ENCODE data around the gene AKAP17A. TPM values are rescaled to one million over a fixed set of nuclear protein-coding genes. Genes with fewer than 3 reads are reported as not detected.

Gene AKAP17A
- total RNA-seq, 4 donors from 2014 or later: 56.7 to 82.6 (median 63.1) TPM

DNA sequence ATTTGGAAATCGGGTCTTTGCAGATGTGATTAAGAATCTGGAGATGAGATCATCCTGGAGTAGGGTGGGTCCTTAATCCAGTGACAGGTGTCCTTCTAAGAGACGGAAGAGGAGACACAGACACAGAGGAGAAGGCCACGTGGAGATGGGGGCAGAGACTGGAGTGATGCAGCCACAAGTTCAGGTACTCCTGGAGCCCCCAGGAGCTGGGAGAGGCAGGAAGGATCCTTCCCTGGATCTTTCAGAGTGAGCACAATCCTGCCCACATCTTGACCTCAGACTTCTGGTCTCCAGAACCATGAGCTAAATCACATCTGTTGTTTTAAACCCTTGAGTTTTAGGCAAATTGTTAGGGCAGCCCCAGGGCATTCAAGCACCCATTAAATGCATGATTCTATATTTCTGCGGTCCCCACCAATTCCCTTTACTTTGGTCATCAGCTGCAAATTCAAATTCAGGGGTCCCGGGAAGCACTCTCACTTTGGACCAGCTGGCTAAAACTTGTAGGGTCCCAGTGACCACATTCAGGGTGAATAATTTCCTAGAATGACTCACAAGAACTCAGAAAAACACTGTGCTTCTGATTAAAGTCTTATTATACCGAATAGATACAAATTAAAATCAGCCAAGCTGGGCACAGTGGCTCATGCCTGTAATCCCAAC is 12.8 kb upstream of the AKAP17A start:
- no peak for DNase-seq
- TF ChIP-seq, protein P1, sequence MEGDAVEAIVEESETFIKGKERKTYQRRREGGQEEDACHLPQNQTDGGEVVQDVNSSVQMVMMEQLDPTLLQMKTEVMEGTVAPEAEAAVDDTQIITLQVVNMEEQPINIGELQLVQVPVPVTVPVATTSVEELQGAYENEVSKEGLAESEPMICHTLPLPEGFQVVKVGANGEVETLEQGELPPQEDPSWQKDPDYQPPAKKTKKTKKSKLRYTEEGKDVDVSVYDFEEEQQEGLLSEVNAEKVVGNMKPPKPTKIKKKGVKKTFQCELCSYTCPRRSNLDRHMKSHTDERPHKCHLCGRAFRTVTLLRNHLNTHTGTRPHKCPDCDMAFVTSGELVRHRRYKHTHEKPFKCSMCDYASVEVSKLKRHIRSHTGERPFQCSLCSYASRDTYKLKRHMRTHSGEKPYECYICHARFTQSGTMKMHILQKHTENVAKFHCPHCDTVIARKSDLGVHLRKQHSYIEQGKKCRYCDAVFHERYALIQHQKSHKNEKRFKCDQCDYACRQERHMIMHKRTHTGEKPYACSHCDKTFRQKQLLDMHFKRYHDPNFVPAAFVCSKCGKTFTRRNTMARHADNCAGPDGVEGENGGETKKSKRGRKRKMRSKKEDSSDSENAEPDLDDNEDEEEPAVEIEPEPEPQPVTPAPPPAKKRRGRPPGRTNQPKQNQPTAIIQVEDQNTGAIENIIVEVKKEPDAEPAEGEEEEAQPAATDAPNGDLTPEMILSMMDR (IDR thresholded peaks at IDR 0.05): no peak
- no peak for TF ChIP-seq POLR2A (IDR thresholded peaks at IDR 0.05)
- intact Hi-C loops (cut with DNase I): loop anchor here (5.0 kb wide), 1 partner anchor 121 kb away; no protein-coding TSS in a partner anchor
- Histone ChIP-seq H3K27ac (no peak overlapping the region), H3K4me1 (no peaks in the 10 kb centered on the region), H3K9me3 (no peaks in the 10 kb centered on the region), H3K4me3 (replicated peaks in 1 of 3) (no peak overlapping the region), H3K27me3 (no peaks in the 10 kb centered on the region), H3K36me3 (no peaks in the 10 kb centered on the region)
- WGBS, 2 donors: 68 to 69% methylated on average over 6 of the region's 6 CpGs

DNA sequence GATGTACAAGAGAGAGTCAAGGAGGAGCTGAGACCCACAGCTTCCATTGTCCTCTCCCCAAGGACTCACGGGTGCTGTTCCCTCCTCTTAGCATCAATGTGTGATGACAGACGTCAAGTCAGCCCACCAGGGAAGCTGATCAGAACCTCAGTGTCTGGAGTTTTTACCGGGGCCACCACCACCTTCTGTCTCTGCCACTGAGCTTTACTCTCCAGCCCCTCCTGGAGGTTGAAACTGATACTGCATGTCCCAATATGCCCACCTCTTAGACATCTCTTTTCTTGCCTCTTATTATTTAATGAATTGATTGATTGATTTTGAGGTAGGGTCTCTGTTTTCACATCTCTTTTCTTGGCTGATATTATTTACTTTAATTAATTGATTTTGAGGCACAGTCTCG is 10.3 kb upstream of the AKAP17A start:
- intact Hi-C loops (cut with DNase I): no loop called here
- peak; percentile 33 to 37 for DNase-seq

DNA sequence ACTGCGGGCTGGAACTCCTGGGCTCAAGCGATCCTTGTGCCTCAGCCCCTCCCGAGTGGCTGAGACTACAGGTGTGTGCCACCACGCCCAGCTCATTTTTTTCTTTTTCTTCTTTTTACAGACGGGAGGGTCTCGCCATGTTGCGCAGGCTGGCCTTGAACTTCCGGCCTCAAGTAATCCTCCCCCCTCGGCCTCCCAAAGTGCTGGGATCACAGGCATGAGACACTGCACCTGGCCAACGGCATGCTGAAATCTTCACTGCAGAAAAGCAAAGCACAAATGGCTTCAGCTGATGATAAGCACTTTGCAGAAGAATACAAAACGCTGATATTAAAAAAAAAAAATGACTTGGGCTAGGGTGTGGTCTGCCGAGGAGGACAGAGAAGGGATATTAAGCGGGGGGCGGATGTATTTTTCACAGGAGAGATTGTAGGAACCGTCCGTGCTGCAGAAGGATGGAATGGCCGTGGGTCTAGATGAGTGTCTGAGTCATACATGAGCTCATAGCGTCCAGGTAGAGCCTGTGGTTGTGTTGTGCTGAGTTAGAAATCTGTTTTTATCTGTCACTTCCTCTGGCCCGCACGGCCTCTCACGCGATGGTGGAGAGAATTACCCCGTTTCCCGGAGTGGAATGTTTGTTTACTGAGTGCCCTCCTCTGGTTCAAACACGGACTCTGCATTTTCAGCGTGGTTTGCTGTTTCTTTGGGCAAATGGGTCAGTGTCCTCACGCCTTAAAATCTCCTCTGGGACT is 8.5 kb upstream of the AKAP17A start:
- Histone ChIP-seq H3K4me1 (no peaks in the 10 kb centered on the region), H3K4me3 (replicated peaks in 1 of 3) (no peak overlapping the region), H3K27ac (no peak overlapping the region), H3K9me3 (no peaks in the 10 kb centered on the region), H3K36me3 (no peaks in the 10 kb centered on the region), H3K27me3 (no peaks in the 10 kb centered on the region)
- no peak for DNase-seq
- intact Hi-C loops (cut with DNase I): no loop called here
- TF ChIP-seq POLR2A (IDR thresholded peaks at IDR 0.05): no peak
- TF ChIP-seq, protein P1 (IDR thresholded peaks at IDR 0.05): no peak
- 52 to 55% methylated on average over 27 of the region's 27 CpGs for WGBS, 2 donors

More for the DNA sequence above, 10.3 kb upstream of the AKAP17A start:
- Histone ChIP-seq H3K9me3 (no peaks in the 10 kb centered on the region), H3K36me3 (no peaks in the 10 kb centered on the region), H3K27ac (no peak overlapping the region), H3K4me1 (no peaks in the 10 kb centered on the region), H3K27me3 (no peaks in the 10 kb centered on the region), H3K4me3 (replicated peaks in 1 of 3) (no peak overlapping the region)
- TF ChIP-seq POLR2A (IDR thresholded peaks at IDR 0.05): no peak
- TF ChIP-seq, protein P1 (IDR thresholded peaks at IDR 0.05): peak; percentile 38 to 75 (median 57)
- WGBS, 2 donors: 39 to 40% methylated on average over 4 of the region's 4 CpGs

DNA sequence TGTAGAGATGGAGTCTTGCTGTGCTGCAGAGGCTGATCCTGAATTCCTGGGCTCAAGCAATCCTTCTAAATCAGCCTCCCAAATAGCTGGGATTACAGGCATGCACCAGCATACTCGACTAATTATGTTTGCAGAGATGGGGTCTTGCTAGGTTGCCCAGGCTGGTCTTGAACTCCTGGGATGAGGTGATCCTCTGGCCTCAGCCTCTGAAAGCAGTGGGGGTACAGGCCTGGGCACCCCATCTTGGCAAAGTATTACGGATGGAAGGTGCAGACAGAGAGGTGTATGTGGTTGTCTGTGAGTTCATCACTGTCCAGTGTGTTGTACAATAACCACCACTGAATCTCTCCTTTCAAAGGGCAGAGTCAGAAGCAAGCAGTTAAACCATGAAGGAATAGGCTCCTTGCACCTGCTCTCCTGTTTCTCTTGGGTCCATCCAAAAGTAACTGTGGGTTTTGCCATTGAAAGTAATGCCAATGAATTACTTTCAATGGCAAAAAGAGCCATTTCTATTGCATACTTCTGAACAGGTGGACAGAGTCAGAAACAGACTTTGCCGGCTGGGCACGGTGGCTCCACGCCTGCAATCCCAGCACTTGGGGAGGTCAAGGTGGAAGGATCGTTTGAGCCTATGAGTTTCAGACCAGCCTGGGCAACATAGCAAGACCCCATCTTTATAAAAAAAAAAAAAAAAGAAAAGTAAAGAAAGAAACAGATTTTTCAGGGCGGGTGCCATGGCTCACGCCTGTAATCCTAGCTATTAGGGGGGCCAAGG is 7.0 kb upstream of the AKAP17A start:
- intact Hi-C loops (cut with DNase I): no loop called here
- H3K27ac ChIP-seq: no peak overlapping the region
- no peaks in the 10 kb centered on the region for H3K27me3 ChIP-seq
- H3K36me3 ChIP-seq: no peaks in the 10 kb centered on the region
- no peaks in the 10 kb centered on the region for H3K9me3 ChIP-seq
- no peaks in the 10 kb centered on the region for H3K4me1 ChIP-seq
- H3K4me3 ChIP-seq (replicated peaks in 1 of 3): no peak overlapping the region
- TF ChIP-seq, protein P1 (IDR thresholded peaks at IDR 0.05): no peak
- TF ChIP-seq POLR2A (IDR thresholded peaks at IDR 0.05): no peak
- 90 to 94% methylated on average over 8 of the region's 8 CpGs for WGBS, 2 donors
- DNase-seq: no peak

Data from thyroid gland (tissue), 4 donors.